ENCODE results near the gene TRDN. TPM values are rescaled to one million over a fixed set of nuclear protein-coding genes. Genes with fewer than 3 reads are reported as not detected.
"Not testable (repeated sequence)": the region's sequence is repeated elsewhere in the genome, so short reads cannot be mapped to it uniquely, and the experiment has no call there.

Gene TRDN
- total RNA-seq, 1 donor from 2014 or later = 370 TPM

- ATAC-seq (ENCODE audit: poor library complexity) (peak; percentile 42), DNase-seq (no peak)
- intact Hi-C loops (cut with DNase I) = no loop called here
Observed at GRCh38 chr6:123635567-123635966, 1.2 kb downstream of the TRDN start.

GRCh38 chr6:123635144-123635543 lies 1.6 kb downstream of the TRDN start:
- ATAC-seq (ENCODE audit: poor library complexity) (no peak), DNase-seq (no peak)
- intact Hi-C loops (cut with DNase I) = no loop called here

GRCh38 chr6:123632641-123633040 lies 4.1 kb downstream of the TRDN start:
- ATAC-seq (ENCODE audit: poor library complexity) (no peak), DNase-seq (no peak)
- intact Hi-C loops (cut with DNase I) = no loop called here

- DNase-seq (no peak), ATAC-seq (ENCODE audit: poor library complexity) (no peak)
- intact Hi-C loops (cut with DNase I) = no loop called here
Observed at GRCh38 chr6:123629258-123629941, 7.3 kb downstream of the TRDN start.

GRCh38 chr6:123625696-123626095 lies 11.1 kb downstream of the TRDN start:
- DNase-seq (no peak), ATAC-seq (ENCODE audit: poor library complexity) (no peak)
- intact Hi-C loops (cut with DNase I) = no loop called here

GRCh38 chr6:123622780-123623179 lies 14.0 kb downstream of the TRDN start:
- ATAC-seq (ENCODE audit: poor library complexity) = no peak
- intact Hi-C loops (cut with DNase I) = no loop called here

GRCh38 chr6:123619156-123619555 lies 17.6 kb downstream of the TRDN start:
- DNase-seq (peak; percentile 27), ATAC-seq (ENCODE audit: poor library complexity) (peak; percentile 59)
- intact Hi-C loops (cut with DNase I) = no loop called here

More at GRCh38 chr6:123622780-123623179, 14.0 kb downstream of the TRDN start:
- no peak for DNase-seq

GRCh38 chr6:123616942-123617341 lies 19.8 kb downstream of the TRDN start:
- intact Hi-C loops (cut with DNase I) = no loop called here
- ATAC-seq (ENCODE audit: poor library complexity) = peak; percentile 86
- no peak for DNase-seq

GRCh38 chr6:123616016-123616415 lies 20.7 kb downstream of the TRDN start:
- ATAC-seq (ENCODE audit: poor library complexity) (peak; percentile 47), DNase-seq (no peak)
- intact Hi-C loops (cut with DNase I) = no loop called here

GRCh38 chr6:123610779-123611178 lies 26.0 kb downstream of the TRDN start:
- intact Hi-C loops (cut with DNase I) = no loop called here
- peak; percentile 52 for ATAC-seq (ENCODE audit: poor library complexity)

GRCh38 chr6:123604067-123604466 lies 32.7 kb downstream of the TRDN start:
- intact Hi-C loops (cut with DNase I) = no loop called here
- peak; percentile 57 for ATAC-seq (ENCODE audit: poor library complexity)
- no peak for DNase-seq

More at GRCh38 chr6:123610779-123611178, 26.0 kb downstream of the TRDN start:
- DNase-seq = no peak

GRCh38 chr6:123598011-123598410 lies 38.7 kb downstream of the TRDN start:
- DNase-seq (no peak), ATAC-seq (ENCODE audit: poor library complexity) (no peak)
- intact Hi-C loops (cut with DNase I) = no loop called here

GRCh38 chr6:123594776-123595175 lies 42.0 kb downstream of the TRDN start:
- intact Hi-C loops (cut with DNase I) = no loop called here
- no peak for ATAC-seq (ENCODE audit: poor library complexity)

GRCh38 chr6:123592426-123592825 lies 44.3 kb downstream of the TRDN start:
- ATAC-seq (ENCODE audit: poor library complexity) = no peak
- DNase-seq = no peak
- intact Hi-C loops (cut with DNase I) = no loop called here

More at GRCh38 chr6:123594776-123595175, 42.0 kb downstream of the TRDN start:
- no peak for DNase-seq

GRCh38 chr6:123589973-123590372 lies 46.8 kb downstream of the TRDN start:
- intact Hi-C loops (cut with DNase I) = no loop called here
- no peak for DNase-seq
- ATAC-seq (ENCODE audit: poor library complexity) = no peak

- DNase-seq (no peak), ATAC-seq (ENCODE audit: poor library complexity) (no peak)
- intact Hi-C loops (cut with DNase I) = no loop called here
Observed at GRCh38 chr6:123589317-123589716, 47.4 kb downstream of the TRDN start.

GRCh38 chr6:123588546-123588895 lies 48.2 kb downstream of the TRDN start:
- ATAC-seq (ENCODE audit: poor library complexity) (no peak), DNase-seq (no peak)
- intact Hi-C loops (cut with DNase I) = no loop called here

GRCh38 chr6:123587838-123588545 lies 48.8 kb downstream of the TRDN start:
- intact Hi-C loops (cut with DNase I) = no loop called here
- no peak for ATAC-seq (ENCODE audit: poor library complexity)
- no peak for DNase-seq

- DNase-seq; intact Hi-C loops (cut with DNase I): not testable (repeated sequence)
Observed at GRCh38 chr6:123587407-123587806, 49.3 kb downstream of the TRDN start.

GRCh38 chr6:123580331-123580730 lies 56.4 kb downstream of the TRDN start:
- intact Hi-C loops (cut with DNase I) = no loop called here

More at GRCh38 chr6:123587407-123587806, 49.3 kb downstream of the TRDN start:
- ATAC-seq (ENCODE audit: poor library complexity) = not testable (repeated sequence)

More at GRCh38 chr6:123580331-123580730, 56.4 kb downstream of the TRDN start:
- ATAC-seq (ENCODE audit: poor library complexity) = no peak
- no peak for DNase-seq

All from Right ventricle myocardium superior (tissue), 1 donor.